ENCODE results near the gene SRGAP3.

The SRGAP3 gene

DNA sequence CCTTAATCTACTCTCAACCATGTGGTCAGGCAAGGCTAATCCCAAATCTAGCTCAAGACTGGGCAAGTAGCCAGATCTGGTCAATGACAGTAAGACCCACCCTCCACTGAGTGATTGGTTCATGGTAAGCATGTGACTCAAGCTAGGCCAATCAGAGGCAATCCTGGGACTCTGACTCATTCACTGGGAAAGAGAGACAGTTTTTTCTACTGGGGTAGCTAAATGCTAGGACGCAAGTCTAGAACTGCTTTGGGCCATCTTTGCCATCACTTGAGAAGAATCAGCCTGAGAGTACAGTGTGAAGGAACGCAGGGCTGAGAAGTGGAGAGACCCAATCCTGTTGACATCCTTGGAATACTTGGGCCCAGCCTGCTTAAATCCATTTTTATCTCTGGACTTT, 276.8 kb downstream of the SRGAP3 start:
- Mint-ChIP-seq H3K27ac (no peak overlapping the region), H3K4me3 (no peak overlapping the region), H3K36me3 (ENCODE audit: low read depth) (no peaks in the 10 kb centered on the region)

DNA sequence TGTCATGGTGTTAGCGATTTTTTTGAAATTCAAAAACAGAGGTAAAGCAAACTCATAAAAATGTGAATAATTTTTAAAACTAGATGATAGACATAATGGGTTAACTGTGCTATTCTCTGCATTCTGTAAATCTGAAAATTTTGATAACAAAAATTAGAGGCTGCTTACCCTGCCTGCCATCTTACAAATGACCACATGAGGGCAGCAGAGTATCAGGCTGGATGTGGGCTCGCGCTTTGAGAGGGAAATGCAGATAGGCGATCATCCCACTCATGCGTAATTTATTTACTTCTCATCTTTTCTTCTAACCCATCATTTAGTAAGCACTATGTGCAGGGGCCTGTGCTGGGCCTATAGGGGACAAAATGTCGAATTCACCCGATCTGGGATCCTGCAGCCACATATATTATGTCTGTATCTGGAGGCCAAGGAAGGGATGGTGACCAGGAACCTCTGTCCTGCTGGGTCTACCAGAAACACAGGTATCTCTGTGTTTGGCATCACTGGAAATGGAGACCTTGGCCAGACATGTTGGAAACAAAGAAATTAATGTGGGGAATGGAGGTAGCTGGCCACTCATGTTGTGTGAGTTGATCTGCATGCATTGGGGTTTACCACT, 278.4 kb downstream of the SRGAP3 start:
- Mint-ChIP-seq H3K4me1 (ENCODE audit: low read depth) (peaks cover 4% of the 10 kb centered on the region), H3K9me3 (no peaks in the 10 kb centered on the region), H3K36me3 (ENCODE audit: low read depth) (no peaks in the 10 kb centered on the region), H3K27me3 (ENCODE audit: low read depth) (peaks cover 6% of the 10 kb centered on the region), H3K27ac (no peak overlapping the region), H3K4me3 (no peak overlapping the region)

More for the DNA sequence above, 276.8 kb downstream of the SRGAP3 start:
- Mint-ChIP-seq H3K4me1 (ENCODE audit: low read depth) (peaks cover 4% of the 10 kb centered on the region), H3K27me3 (ENCODE audit: low read depth) (peaks cover 6% of the 10 kb centered on the region), H3K9me3 (no peaks in the 10 kb centered on the region)

DNA sequence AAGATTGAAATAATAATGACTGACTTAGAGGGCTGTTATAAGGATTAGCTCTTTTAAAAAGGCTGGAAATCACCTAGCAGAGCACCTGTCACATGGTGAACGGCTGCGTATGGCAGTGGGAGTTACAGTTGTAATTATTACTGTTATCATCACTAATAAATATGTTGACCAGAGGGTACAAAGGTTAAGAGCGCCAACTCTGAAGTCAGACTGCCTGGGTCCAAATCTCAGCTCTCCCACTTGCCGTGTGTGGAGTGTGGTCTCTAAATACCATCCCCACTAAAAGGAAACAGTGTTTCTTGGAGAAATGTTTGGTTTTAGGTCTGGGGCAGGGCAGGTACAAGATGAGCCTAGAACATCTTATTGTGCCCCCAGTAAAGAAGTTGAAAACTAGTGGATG, 280.2 kb downstream of the SRGAP3 start:
- H3K36me3 Mint-ChIP-seq (ENCODE audit: low read depth) = no peaks in the 10 kb centered on the region
- H3K27me3 Mint-ChIP-seq (ENCODE audit: low read depth) = peaks cover 6% of the 10 kb centered on the region
- no peak overlapping the region for H3K4me3 Mint-ChIP-seq
- H3K4me1 Mint-ChIP-seq (ENCODE audit: low read depth) = peaks cover 4% of the 10 kb centered on the region
- no peaks in the 10 kb centered on the region for H3K9me3 Mint-ChIP-seq
- no peak overlapping the region for H3K27ac Mint-ChIP-seq

DNA sequence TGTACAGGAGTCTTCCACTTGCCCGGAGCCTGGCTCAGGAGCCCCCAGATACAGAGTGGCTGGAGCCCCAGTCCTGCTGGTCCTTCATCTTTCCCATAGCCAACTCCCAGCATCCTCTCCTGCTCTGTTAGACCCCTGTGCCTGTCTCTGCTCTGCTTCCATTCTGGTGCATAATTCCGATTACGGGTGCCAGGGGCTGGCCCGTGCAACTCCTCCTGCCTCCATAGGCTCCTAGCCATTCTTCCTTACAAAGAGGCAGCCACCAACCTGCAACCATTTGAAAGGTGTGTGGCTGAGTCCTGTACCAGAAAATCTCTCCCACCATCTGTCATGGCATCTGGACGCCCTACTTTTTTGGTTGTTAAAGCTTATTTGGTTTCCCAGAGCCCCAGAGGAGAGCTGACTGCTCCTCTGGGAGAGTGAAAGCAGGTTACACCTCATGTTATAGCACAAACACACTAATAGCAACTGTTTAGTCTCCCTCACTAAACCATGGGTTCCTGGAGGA, 281.0 kb downstream of the SRGAP3 start:
- Mint-ChIP-seq H3K27ac (no peak overlapping the region), H3K36me3 (ENCODE audit: low read depth) (no peaks in the 10 kb centered on the region), H3K4me3 (no peak overlapping the region), H3K9me3 (no peaks in the 10 kb centered on the region), H3K27me3 (ENCODE audit: low read depth) (peaks cover 6% of the 10 kb centered on the region), H3K4me1 (ENCODE audit: low read depth) (peaks cover 8% of the 10 kb centered on the region)

DNA sequence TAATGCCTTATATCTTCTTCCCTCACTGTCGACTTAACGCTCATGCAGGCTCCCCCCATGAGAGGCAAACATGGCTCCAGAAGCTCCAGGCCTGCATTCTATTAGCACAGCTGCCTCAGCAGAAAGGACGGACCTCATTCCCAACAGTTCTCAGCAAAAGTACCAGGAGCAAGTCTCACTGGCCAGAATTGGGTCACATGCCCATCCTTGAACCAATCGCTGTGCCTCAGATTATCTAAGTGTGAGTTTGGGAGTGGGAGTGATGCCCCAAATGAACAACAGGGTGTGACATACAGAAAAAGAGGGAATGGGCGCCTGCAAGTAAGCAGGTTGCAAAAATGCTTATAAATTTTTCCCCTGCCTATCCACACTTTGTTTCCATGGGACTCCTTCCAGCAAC, 281.9 kb downstream of the SRGAP3 start:
- no peak overlapping the region for H3K4me3 Mint-ChIP-seq
- no peaks in the 10 kb centered on the region for H3K9me3 Mint-ChIP-seq
- H3K36me3 Mint-ChIP-seq (ENCODE audit: low read depth) = no peaks in the 10 kb centered on the region
- H3K4me1 Mint-ChIP-seq (ENCODE audit: low read depth) = peaks cover 14% of the 10 kb centered on the region
- no peak overlapping the region for H3K27ac Mint-ChIP-seq
- peaks cover 6% of the 10 kb centered on the region for H3K27me3 Mint-ChIP-seq (ENCODE audit: low read depth)

DNA sequence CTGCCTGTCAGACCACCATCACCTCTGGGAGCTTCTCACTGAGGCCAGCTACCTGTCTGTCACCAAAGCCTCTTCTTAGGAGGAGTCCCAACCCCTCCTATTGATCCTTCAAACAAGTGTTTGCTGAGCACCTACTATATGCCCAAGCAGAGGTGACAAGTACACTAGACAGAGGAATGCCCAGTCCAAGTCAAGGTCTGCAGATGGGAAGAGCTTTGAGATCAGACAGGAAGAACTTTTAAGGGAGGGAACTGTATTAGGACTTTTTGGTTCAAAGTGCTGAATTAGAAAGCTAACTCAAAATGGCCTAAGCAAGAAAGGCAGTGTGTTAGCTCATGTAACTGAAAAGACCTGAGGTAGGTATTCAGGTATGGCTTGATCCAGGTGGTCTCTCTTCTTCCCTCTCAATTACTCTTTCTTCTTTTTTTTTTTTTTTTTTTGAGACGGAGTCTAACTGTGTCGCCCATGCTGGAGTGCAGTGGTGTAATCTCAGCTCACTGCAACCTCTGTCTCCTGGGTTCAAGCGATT, 282.6 kb downstream of the SRGAP3 start:
- Mint-ChIP-seq H3K9me3 (no peaks in the 10 kb centered on the region), H3K4me1 (ENCODE audit: low read depth) (peaks cover 20% of the 10 kb centered on the region), H3K36me3 (ENCODE audit: low read depth) (no peaks in the 10 kb centered on the region), H3K27ac (no peak overlapping the region), H3K4me3 (no peak overlapping the region), H3K27me3 (ENCODE audit: low read depth) (peaks cover 6% of the 10 kb centered on the region)

DNA sequence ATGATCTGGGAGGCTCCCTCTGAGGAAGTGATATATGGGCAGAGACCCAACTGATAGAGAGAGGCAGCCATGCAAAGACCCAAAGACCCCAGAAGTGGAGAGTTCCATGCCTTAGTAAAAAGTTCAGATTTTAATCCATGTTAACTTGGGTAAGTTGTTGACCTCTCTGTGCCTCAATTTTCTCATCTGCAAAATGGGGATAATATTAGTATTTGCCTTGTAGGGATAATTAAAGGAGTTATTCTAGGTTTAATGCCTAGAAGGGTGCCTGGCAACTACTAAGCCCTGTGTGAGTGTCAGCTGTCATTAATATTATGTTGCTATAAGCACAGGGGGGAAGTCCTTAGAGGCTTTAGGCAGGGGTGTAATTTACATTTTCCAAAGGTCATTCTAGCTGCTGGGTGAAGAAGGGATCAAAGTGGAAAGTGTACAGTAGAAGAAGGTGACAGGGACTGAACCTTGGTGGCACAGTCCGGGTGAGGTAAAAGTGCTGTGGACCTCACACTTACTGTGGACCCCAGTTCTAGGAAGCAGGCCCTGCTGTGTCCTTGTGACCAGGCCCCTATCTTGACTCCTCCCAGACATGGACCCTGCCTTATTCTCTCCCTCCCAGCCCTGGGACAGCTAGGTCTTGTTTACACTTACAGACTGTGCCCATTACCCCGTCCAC, 283.2 kb downstream of the SRGAP3 start:
- H3K36me3 Mint-ChIP-seq (ENCODE audit: low read depth) = no peaks in the 10 kb centered on the region
- H3K27ac Mint-ChIP-seq = no peak overlapping the region
- no peaks in the 10 kb centered on the region for H3K9me3 Mint-ChIP-seq
- no peak overlapping the region for H3K4me3 Mint-ChIP-seq
- H3K27me3 Mint-ChIP-seq (ENCODE audit: low read depth) = peaks cover 3% of the 10 kb centered on the region
- peaks cover 24% of the 10 kb centered on the region for H3K4me1 Mint-ChIP-seq (ENCODE audit: low read depth)

DNA sequence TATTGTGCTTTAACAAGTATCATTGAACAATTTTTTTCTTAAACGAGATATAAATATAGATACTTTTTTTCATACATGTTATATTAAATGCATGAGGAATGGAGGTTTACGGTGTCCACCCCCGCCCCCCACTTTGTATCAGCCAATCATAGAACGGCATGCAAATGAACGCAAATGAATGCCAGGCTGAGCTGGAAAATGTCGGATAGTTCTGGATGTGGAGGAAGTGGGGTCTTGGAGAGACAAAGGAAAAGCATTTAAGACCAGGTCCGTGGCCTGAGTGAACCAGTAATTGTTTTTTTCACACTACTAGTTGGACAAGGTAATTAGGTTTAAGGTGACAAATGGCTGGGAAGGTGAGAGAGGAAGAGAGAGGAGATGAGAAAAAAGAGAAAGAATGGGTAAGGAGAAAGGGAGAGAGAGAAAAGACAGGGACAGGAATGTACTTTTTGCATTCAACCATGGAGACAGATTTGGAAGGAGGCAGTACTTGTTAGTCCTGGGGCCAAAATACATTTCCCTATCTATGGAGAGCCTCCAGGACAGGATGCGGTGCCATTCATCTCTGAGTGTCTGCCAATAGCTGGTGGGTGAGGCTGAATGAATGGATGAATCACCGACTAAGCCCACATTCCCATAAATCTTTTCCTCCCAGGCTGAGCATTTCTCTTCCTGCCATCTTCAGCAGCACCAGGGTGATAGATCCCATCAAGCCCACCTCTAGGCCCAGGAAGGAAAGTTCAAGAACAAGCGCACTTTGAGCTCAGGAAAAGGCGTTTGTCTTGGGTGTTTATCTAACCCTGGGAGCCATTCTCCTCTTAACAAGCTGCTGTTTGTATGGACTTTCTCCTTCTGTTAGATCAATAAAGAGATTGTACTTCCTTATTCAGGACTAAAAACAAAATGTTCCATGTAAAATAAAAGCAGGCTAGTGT, 284.7 kb downstream of the SRGAP3 start:
- H3K27ac Mint-ChIP-seq = no peak overlapping the region
- peaks cover 8% of the 10 kb centered on the region for H3K36me3 Mint-ChIP-seq (ENCODE audit: low read depth)

DNA sequence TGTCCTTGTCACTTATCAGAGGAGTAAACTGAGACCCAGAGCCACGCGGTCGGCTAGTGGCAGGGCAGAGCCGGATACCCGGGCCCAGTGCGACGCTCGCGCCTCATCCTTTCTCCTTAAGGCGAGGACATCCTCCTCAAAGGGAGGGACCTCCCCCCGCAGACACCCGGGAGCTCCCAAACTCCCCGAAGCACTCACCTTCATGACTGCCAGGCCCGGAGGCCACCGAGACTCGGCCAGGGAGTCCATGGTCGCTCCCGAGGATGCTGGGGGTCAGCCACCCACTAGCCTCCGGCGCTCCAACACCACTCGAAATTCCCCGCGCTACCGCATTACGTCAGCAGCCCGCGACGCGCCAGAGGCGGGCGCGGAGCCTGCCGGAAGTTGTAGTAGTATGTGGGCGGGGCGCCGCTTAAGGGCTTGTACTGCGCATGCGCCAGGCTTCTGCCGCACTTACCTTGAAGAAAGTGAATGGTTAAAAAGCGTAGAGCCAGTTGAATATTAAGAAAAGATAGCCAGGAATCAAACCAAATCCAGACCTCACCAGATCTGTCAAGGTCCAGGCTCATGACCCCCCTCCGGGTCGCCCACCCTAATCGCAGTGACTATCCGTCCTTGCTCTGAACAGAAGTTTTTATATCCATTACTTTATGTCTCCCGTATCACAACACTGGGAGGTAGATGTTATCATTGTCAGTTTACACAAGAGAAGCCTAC, 286.2 kb downstream of the SRGAP3 start, which contains the start of gene RAD18:
Gene RAD18 (minus strand): TSS at position 336 of the 717 bp plus-strand sequence. CDS start 87 bp downstream, at position 249.
- H3K27ac Mint-ChIP-seq = peak within 1 kb of the TSS; percentile 98
- H3K27me3 Mint-ChIP-seq (ENCODE audit: low read depth) = no peaks in the 10 kb centered on the region
- H3K4me1 Mint-ChIP-seq (ENCODE audit: low read depth) = peaks cover 35% of the 10 kb centered on the region
- H3K36me3 Mint-ChIP-seq (ENCODE audit: low read depth) = peaks cover 17% of the 10 kb centered on the region
- H3K9me3 Mint-ChIP-seq = no peaks in the 10 kb centered on the region
- peak within 1 kb of the TSS; percentile 87 for H3K4me3 Mint-ChIP-seq

More for the DNA sequence above, 284.7 kb downstream of the SRGAP3 start:
- H3K4me1 Mint-ChIP-seq (ENCODE audit: low read depth) = peaks cover 34% of the 10 kb centered on the region
- no peaks in the 10 kb centered on the region for H3K27me3 Mint-ChIP-seq (ENCODE audit: low read depth)
- H3K4me3 Mint-ChIP-seq = no peak overlapping the region
- no peaks in the 10 kb centered on the region for H3K9me3 Mint-ChIP-seq

DNA sequence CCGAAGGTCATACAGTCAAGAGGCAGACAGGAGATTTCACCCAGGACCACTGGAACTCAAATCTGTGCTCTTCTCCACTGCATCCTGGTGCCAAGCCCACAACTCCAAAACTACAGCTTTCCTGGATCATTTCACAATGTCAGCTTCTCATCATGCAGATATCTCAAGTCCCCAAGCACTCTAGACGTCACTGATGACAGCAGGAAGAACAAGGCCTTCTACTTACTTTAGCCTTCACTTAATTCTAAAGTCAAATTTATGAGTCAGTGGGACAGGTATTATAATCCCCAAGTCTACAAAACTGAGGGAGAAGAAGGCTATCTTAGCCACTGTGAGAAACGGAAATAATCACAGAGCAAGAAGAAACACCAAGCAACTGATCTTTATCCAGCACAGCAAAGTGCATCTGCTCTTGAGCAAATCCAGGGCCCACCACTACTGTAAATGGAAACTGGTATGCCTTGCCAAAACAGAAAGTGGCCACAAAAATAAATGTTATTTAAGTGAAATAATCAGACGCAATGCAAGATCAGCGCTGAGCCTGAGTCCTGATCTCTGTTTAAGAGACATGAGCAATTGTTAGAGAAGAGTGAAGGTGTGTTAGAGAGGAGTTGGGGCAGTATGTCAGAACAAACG, 287.1 kb downstream of the SRGAP3 start:
- H3K4me3 Mint-ChIP-seq = peak overlapping the region; percentile 87
- H3K27me3 Mint-ChIP-seq (ENCODE audit: low read depth) = no peaks in the 10 kb centered on the region
- H3K4me1 Mint-ChIP-seq (ENCODE audit: low read depth) = peaks cover 38% of the 10 kb centered on the region
- H3K27ac Mint-ChIP-seq = peak overlapping the region; percentile 98
- no peaks in the 10 kb centered on the region for H3K9me3 Mint-ChIP-seq
- peaks cover 23% of the 10 kb centered on the region for H3K36me3 Mint-ChIP-seq (ENCODE audit: low read depth)

DNA sequence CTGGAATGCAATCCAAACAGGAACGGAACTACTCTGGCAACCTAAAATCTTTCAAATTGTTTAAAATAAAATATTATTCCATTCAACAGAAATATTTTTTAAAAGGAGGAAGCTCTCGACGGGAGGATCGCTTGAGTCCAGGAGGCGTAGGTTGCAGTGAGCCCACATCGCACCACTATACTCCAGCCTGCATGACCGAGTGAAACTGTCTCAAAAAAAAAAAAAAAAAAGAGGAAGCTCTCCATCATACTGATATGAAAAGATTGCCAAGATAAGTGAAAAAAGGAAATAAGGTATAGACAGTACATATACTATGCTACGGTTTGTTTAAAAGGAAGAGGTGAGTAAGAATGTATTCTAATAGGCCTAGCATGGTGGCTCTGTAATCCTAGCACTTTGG, 289.8 kb downstream of the SRGAP3 start:
- H3K4me3 Mint-ChIP-seq = no peak overlapping the region
- H3K36me3 Mint-ChIP-seq (ENCODE audit: low read depth) = peaks cover 27% of the 10 kb centered on the region
- H3K4me1 Mint-ChIP-seq (ENCODE audit: low read depth) = peaks cover 42% of the 10 kb centered on the region
- peak overlapping the region; percentile 37 for H3K27ac Mint-ChIP-seq
- no peaks in the 10 kb centered on the region for H3K9me3 Mint-ChIP-seq
- no peaks in the 10 kb centered on the region for H3K27me3 Mint-ChIP-seq (ENCODE audit: low read depth)

DNA sequence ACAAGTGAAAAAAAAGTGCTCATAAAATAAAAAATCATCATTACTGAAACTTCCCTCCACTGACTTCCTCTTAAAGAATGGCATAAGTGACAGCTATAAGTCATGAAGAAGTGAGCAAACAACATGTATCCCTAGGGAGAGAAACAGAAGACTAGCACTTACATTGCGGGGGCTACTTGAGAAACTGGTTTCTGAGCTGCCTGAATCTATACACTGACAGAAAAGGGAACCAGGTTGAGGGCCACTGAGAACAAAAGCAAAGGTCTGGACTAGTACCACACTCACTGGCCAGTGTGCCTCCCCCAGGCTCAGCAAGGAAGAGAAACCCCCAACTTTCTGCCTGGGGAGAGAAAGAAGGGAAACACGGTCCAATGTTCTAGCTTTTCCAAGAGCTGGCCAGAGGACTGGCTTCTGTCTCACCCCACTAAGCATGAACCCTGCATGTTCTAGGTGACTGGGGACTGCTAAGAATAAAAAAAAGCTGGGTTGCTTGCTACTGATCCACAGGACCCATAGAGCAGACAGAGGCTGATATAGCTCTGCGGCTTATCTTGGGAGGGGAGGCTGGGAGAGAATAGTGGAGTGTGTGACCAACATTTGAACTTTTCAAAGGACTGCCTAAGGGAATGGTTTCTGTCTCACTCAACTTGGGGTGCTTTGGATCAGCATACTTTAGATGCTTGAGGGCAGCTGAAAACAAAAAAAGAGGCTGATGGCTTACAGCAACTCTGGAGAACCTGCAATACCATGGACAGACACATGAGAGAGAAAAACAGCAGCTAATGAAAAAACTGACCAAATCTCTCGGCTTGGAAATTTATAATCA, 294.3 kb downstream of the SRGAP3 start:
- no peaks in the 10 kb centered on the region for H3K27me3 Mint-ChIP-seq (ENCODE audit: low read depth)
- H3K4me1 Mint-ChIP-seq (ENCODE audit: low read depth) = peaks cover 17% of the 10 kb centered on the region
- no peak overlapping the region for H3K27ac Mint-ChIP-seq
- H3K4me3 Mint-ChIP-seq = no peak overlapping the region
- no peaks in the 10 kb centered on the region for H3K9me3 Mint-ChIP-seq
- peaks cover 25% of the 10 kb centered on the region for H3K36me3 Mint-ChIP-seq (ENCODE audit: low read depth)

DNA sequence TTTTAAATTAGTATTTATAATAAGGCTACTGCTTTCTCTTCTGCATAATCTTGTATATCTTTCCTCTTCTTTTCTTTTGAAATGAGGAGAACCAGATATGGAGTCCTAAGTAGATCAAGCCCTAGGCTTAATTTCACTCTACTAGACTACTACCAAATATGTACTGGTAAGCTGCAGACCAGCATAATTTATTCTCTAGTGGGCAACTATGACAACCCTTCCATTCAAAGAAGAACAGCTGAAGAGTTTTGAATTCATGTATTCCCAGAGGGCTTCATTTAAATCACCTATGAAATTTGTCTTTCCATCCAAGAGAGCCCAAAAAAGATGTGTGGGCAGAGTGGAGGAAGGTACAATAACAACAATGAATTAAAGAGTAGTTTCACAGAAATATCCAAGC, 296.1 kb downstream of the SRGAP3 start:
- Mint-ChIP-seq H3K9me3 (no peaks in the 10 kb centered on the region), H3K4me3 (no peak overlapping the region), H3K27ac (no peak overlapping the region), H3K27me3 (ENCODE audit: low read depth) (no peaks in the 10 kb centered on the region), H3K4me1 (ENCODE audit: low read depth) (peaks cover 15% of the 10 kb centered on the region), H3K36me3 (ENCODE audit: low read depth) (peaks cover 11% of the 10 kb centered on the region)

Measured in T-helper 1 cell treated with Interleukin-12 subunit alpha and Interleukin-12 subunit beta and Interleukin-4 antibody, amounts not matched to agents 30 μg/mL and 1 μg/mL, for 36 hours (primary cell).